GM19351 (cell line): ENCODE data around the gene STXBP6.
"Not testable (repeated sequence)": the region's sequence is repeated elsewhere in the genome, so short reads cannot be mapped to it uniquely, and the experiment has no call there.

ENCODE experiments used
- ATAC-seq: cut with Tn5 transposase; IDR thresholded peaks from one replicate; pipeline ENCODE4 v1.9.1; 2021; ENCODE audit warnings: mild to moderate bottlenecking, moderate library complexity; ENCODE audit not compliant: unreplicated experiment

STXBP6 gene

DNA sequence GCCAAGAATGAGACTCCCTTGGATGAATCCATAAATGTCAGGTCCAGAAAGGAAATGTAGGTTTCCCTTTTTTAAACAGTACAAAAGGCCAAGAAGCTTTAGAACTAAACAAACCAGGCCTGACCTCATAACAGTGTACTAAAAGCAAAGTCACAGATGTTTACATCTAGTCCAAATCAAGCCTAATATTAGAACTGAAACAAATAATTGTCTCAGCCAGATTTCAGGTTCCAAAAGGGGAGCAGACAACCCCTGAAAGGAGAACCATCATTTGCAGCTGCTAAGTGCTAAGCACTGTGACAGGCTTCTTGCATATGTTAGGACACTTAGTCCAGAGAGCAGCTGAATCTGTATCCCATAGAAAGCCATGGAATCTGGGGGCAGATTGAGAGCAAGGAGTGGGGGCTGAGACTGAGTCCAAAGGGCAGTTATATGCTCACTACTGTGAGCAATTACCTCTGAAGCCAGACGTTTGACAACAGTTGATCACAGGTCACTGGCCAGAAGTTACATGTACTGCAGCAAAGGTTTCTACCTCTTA is 90.1 kb downstream of the STXBP6 start:
- ATAC-seq: peak; percentile 81

DNA sequence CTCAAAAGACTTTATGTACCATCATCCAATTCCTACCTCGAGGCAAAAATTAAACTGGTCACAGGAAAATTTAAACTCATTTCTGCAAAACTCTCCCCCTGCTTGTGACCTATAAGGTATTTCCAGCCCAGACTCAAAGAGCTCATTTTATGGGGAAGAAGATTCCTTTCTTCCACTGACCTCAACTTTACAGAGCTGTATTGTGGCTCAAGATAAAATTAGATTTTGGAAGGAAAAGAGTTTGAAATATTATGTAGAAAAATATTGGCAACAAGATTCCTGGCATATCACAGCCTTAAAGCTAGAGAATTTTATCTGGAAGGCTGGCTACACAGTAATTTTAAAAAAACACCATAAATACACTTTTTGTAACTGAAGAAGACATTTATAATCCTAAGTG is 91.7 kb downstream of the STXBP6 start:
- no peak for ATAC-seq

DNA sequence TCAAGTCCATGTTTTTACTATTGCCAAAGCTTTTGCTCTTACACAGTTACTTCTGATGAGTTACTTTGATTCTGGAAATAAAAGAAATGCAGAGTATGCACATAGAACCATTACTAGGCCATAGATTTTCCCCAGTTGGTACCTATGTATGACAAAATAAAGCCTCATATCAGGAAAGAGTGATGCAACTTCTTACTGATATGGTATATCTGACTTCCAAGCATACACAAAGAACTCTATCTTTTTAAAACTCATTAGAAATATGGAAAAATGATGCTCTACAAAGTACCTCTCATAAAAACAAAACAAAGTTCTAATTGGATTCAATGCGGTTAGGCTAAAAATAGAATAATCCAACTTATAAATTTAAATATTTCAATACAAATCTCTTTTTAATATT is 92.1 kb downstream of the STXBP6 start:
- ATAC-seq: no peak

DNA sequence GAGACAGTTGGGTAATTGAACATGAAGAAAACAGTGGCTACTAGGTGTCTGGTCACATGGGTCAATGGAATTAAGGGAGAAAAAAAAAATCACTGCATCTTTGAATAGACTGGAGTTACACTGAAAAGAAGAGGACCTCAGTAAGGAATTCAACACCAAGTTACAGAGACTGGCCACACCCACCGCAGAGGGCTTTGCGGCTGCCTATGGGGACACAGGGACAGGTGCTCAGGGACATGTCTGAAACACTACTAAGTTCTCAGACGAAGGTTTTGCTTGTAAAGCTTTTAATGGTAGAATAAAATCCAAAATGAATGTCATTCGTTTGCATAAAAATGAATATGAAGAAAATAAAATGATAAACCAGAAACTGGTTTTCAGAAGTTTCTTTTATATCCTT is 93.8 kb downstream of the STXBP6 start:
- no peak for ATAC-seq

DNA sequence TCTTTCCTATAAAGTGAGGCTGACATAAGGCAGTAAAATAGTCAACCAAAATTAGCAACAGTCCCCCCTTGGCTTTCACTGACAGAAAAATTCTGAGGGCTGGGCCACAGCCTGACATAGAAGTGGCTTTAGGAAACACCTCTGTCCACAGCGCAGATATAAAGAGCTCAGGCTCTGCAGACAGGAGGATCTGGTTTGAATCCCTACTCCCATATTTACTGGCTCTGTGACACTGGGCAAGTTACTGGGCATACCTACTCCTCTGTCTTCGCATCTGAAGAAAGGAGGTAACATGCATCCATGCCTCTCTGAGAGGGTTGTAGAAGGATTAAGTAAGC is 95.3 kb downstream of the STXBP6 start:
- ATAC-seq: no peak

DNA sequence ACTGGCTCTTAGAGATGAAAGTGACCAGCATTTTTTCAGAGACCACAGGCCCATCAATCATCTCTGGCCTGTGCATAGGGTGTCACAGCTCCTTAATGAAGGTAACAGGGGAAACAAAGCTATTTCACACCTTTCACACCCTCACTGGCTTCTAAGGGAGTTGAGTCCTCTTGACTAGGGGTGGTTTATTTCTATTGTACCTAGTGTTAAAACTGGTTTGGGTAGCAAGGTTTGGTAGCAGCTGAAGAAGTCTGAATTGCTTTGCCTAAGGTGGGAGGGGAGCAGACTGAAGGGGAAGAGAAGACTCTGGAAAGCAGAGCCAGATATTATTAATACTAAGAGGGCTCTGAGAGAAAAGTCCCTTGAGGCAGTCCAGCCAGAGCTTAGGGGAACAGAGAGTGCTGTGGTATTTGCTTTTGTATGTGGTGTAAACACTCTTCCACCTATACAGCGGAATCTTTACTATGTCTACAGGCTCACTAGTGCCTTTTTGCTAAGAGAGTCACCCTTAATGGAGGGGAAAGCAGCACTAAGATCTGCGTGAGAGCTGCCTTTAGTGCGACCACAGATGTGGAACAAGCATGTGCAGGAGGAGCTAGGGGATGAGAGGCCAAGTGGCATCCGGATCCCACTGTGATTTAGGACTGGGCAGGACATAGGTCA is 95.8 kb downstream of the STXBP6 start:
- peak; percentile 85 for ATAC-seq

DNA sequence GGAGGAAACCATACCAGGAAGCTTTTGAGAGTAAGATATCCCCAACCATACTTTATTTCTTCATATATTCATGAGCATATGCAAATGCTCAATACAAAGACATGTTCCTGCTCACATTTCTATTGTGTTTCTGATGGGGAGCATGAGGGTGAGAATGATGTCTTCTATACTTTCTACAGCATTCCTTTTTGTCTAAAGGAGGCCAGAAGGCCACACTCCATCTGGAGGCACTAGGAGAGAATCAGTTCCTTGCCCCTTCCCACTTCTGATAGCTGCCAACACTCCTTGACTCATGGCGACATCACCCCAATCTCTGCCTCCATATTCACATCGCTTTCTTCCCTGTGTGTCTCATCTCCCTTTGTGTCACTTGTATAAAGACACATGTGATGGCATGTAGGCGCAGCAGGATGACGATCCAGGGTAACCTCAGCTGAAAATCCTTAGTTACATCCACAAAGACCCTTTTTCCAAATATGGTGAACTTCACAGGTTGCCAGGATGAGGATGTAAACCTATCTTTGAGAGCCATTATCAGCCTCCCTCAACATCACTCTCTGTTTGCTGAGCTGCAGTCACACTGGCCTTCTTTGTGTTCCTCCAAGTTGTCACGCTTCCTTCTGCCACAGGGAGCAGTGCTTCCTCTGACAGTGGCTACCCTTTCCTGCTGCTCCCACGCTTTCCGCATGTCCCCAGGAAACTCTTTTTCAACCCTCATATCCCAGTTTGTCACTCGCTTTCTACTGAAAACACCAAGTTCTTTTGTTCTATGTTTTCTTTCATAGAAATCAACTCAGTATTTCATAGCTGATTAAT is 96.9 kb downstream of the STXBP6 start:
- ATAC-seq: no peak

DNA sequence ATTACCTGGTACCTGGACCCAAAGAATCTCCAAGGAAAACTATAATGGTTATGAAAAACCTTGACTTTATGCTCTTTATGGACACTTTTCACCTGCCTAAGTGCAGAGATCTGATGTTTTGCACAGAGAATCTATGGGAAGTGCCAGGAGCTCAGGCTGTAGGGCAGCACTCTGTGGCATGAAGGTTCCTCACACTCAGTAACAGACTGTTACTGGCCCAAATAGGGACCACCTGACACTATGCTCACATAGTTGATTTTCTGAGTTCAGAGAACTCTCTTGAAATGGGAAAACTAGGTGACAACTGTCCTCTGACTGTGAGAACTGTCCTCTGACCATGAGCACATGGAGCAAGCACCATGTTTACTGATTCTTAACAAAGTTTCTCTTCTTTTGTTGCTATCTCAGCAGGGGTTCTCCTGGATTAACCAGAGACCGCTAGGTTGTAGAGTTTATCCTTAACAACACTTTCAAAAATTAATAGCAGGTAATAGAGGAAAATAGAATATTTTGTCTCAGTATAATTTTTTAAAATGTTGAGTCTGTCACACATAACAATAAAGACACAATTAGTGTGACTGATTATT is 101.6 kb downstream of the STXBP6 start:
- no peak for ATAC-seq

DNA sequence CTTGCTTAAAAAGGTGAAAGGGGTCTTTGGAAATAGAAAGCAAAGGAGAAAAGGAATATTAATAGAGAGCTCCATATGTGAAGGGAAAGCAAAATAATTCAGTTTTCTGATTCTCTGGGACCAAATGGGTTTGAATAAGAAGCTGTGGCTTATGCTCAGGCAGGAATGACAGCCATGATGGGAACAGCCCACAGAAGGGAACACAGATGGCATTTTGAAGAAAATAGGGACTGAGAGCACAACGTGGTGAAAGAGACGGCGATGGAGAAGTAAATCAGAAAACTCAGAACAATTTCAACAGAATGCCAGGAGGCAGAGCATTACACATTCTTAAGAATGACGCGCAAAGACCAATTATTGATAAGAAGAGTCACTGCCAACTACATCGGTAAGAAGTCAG is 102.8 kb downstream of the STXBP6 start:
- no peak for ATAC-seq

DNA sequence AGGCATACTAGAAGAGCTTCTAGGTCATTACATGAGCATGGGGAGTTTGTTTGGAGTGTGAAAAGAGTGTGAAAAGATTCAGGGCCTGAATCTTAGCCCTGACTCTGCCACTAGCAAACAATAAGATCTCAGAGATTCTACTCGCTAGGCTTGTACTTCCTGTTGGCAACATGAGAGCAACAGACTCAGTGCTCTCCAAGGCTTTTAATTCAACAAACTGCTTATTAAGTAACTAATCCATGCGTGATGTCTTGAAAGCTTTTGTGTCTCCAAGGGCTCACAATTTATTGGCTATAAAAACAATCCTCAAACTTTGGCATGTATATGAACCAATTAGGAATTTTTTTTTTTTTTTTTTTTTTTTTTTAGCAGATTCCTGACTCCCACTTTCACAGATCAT is 105.1 kb downstream of the STXBP6 start:
- ATAC-seq: no peak

DNA sequence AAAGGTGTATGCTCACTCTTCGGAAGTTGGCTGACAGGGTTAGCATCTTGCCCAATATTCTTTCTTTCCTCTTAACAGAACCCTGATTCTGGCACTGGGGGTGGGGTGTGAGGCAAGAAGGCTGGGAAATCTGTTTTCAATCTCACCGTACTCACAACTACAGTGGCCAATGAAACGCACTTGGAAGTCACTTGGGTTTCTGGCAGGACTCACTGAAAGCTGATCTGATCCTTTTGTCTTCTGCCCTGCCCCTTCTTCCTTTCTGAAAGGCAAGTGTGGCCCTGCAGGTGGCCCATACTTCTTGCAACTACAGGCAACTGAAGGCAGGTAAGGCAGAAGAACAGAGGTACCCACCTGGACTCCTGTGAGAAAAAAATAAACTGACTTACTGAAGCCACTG is 106.9 kb downstream of the STXBP6 start:
- no peak for ATAC-seq

DNA sequence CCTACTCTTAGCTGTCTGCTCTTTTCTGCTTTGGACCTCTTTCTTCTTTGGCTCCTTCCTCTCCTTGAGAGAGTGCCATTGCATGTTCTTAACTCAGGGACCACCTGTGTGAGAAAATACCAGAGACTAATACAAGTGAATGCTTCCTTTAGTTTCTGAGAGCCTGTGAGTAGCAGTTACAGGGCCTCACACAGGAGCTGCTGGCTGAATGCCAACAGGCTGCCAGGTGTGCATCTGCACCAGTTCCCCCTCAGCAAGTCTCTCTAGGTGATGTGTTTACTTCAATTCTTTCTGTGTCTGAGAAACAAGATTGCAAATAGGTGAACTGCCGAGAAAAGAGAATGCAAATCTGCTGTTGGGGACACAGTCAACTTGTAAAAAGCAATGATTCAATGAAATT is 108.2 kb downstream of the STXBP6 start:
- peak; percentile 53 for ATAC-seq

DNA sequence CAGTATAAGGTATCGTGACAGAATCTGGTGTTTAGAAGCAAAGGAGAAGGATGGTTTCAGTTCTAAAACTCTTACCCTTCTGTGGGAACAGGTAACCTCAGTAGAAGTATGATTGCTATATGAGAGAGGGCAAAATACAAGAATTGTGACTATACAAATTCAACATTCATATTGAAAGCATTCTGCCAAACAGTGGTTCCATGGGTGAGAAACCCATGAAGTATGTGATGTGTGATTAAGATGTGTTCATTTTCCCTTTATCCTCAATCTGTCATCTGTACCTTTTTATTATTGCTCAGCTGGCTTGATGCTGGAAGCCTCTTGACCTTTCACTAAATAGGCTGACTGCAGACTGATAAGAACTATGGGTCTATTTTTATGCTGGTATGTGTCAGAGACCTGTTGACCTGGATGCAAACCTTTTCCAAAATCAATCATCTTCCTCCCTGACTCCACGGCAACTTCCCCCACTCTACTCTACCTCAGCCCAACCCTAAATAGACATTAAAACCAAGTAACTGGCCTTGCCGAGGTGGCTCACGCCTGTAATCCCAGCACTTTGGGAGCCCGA is 109.6 kb downstream of the STXBP6 start:
- ATAC-seq: no peak

DNA sequence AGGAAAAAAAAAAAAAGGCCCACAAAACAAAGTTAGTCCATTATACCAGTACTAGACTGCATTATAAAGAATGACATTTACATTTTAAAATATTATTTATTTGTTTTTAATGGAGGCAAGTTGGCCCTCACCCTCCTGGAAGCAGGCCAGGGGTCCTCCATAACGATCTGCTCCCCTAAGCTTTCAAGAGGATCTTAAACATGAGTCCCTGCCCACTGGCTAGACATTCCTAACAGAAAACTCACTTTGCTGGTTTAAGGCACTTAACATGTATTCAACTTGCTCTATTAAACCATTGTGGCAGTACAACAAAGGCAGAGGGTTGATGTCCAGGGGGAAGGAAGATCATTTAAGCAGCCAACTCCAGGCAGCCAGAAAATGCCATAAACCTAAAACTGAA is 111.4 kb downstream of the STXBP6 start:
- ATAC-seq: no peak

DNA sequence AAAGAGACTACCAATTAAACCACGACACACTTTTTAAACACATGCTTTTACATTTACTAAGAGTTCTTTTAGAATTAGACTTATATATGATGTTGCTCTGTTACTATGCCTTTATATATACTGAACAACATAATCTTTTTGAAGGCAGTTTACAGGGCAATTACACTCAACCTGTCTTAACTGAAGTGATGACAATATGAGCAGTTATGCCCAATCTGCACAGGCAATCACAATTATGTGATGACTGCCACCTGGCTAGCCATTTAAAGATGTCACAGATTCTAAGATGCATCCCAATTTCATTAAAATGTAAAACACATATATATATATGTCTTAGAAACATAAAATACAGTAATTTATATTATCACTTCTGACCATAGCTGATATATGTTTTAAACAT is 112.6 kb downstream of the STXBP6 start:
- ATAC-seq: no peak

DNA sequence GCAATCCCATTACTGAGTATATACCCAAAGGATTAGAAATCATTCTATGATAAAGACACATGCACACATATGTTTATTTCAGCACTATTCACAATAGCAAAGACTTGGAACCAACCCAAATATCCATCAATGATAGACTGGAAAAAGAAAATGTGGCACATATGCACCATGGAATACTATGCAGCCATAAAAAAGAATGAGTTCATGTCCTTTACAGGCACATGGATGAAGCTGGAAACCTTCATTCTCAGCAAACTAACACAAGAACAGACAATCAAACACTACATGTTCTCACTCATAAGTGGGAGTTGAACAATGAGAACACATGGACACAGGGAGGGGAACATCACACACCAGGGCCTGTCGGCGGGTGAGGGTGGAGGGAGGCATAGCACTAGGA is 113.2 kb downstream of the STXBP6 start:
- not testable (repeated sequence) for ATAC-seq

DNA sequence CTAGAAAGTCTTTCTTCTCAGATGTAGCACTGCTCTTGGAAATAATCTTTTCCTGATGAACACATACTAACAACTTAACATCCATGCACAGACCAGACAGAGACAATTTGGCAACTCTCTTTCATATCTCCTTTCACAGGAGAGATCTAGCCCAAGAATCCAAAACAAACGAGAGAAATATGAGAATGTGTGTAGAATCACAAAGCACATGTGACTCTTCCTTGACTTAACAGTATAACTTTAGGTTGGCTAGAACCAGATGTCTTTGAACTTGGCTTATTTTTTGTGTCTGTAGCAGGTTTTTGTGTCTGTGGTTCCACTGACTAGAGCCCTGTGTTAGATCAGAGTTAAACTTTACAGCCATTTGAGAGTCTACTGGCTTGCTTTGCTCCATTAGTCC is 114.2 kb downstream of the STXBP6 start:
- ATAC-seq: no peak

DNA sequence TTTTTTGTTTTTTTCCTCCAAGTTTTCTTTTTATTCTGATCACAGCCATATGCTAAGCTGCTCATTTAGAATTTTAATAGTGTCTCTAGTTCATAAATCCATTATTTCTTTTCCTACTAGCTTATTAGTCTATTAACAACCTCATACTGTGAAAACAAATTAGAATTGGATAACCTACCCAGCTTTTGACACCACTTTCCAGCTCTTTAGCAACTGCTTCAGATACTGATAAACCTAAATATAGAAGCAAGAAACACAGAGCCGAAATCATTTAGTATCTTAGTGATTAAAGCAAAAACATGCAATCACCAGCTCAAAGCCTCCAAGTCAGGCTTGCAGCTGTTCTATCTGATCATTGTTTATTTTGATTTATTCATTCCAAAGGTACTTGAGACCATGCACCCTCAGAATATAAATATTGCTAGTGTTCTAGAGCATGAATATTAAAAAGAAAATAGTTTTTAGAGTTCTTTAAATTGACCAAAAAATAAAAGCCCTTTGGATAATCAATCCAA is 121.5 kb downstream of the STXBP6 start:
- no peak for ATAC-seq

DNA sequence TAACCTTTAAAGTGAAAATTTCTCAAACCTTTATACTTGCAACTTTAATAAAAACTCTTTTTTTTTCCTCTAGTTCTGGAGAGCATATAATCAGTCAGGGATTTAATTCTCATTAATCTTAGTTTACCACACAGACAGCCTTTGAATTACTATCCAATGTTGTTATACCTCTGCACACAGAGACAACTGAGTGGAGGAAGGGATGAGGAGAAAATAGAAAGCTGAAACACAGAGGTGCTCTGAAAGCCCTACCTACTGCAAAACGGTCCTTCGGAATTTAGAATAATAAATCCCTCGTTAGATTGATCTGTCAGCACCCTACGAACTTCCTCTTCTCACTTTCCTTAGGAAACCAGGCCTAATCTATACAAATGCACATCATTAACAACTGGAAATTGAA is 122.1 kb downstream of the STXBP6 start:
- no peak for ATAC-seq

DNA sequence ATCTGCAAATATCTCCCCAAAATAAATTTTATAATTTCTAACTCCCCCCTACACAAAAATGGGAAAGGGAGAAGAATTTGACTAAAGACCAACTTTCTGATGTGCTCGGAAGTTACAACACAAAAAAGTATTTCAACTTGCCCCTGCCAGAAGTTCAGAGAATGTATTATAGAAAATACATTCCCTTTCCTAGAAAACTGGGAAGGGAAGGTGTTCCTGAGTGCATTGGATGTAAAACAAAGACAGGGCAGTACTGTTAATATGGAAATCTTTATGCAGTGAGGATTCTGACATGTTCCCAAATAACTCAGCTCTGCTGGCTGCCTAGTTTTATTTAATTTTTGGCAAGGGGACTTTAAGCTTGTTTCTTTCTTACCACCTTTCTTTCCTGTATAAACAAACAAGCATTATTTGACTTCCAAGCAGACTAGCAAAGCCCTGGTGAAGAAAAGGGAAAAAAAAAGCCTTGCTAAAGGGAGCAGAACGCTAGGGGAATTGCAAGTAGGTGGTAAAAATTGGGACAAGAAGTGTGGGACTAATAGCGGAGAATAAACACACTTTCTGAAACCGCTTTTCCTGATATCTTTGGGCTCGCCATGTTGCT is 124.1 kb downstream of the STXBP6 start:
- ATAC-seq: no peak

DNA sequence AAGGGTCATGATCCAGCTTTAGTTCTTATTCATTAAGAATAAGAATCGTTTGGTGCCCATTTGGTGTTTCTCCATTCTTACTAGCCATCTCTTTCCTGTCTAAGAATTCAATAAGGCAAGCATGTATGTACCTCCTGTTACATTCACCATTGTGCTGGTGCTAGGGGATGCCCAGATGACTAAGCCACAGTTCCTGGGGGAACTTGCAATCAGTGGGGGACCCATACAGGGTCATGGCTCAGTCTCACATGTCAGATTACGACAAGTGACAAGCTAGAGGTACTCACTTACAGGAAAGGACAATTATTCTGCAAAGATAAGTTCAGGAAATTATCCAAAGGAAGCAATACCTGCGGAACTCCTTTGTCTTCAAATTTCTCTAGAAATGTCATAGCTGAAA is 125.4 kb downstream of the STXBP6 start:
- ATAC-seq: no peak
